Tibial artery (tissue), 4 donors: Measurements from ENCODE around the gene GINS2.

Source experiments
- DNase-seq, 2 donors: peaks; one replicate each; pipeline ENCODE4 v3.0.0-alpha.2; 2019
- H3K27ac ChIP-seq, 2 donors: fragments of 200-600 bp; sonication (generic) in 1 of 2; 1 replicate in 1 of 2; 2 replicates in 1 of 2; pipeline ENCODE4 v1.5.1; 2018 to 2019; ENCODE audit warnings: mild to moderate bottlenecking in 1 of 2
- H3K27me3 ChIP-seq, 2 donors: fragments of 200-600 bp; sonication (generic) in 1 of 2; one replicate each; pipeline versions ENCODE4 v1.5.1 to v1.6.0; 2016 to 2019
- H3K36me3 ChIP-seq, 3 donors: fragments of 200-600 bp; sonication (generic) in 2 of 3; one replicate each; pipeline ENCODE4 v1.5.1; 2016 to 2019; ENCODE audit warnings: mild to moderate bottlenecking in 2 of 3
- H3K4me1 ChIP-seq, 4 donors: fragments of 200-600 bp; sonication (generic) in 2 of 4; 1 replicate in 3 of 4; 2 replicates in 1 of 4; pipeline ENCODE4 v1.5.1; 2016 to 2019
- H3K4me3 ChIP-seq, 2 donors: fragments of 200-600 bp; sonication (generic) in 1 of 2; 1 replicate in 1 of 2; 2 replicates in 1 of 2; pipeline ENCODE4 v1.5.1; 2018 to 2019; ENCODE audit warnings: mild to moderate bottlenecking in 2 of 2
- H3K9me3 ChIP-seq, 3 donors: fragments of 200-600 bp; sonication (generic) in 1 of 3; one replicate each; pipeline ENCODE4 v1.5.1; 2016 to 2019
- intact Hi-C: fragments of 100-400 bp; cut with DNase I; formaldehyde crosslinking; loops from one replicate; pipeline ENCODE4 v1.15.0; 2023; ENCODE audit warnings: low total_unique reads
- TF ChIP-seq, protein P1 (sequence below), 2 experiments: fragments of 200-600 bp in 1 of 2; fragments of 450-650 bp in 1 of 2; IDR thresholded peaks; one replicate each; pipeline ENCODE4 v1.5.1; 2017 to 2019; ENCODE audit warnings: antibody characterized with exemption in 2 of 2, mild to moderate bottlenecking in 1 of 2, moderate library complexity in 1 of 2

GINS2 gene

DNA sequence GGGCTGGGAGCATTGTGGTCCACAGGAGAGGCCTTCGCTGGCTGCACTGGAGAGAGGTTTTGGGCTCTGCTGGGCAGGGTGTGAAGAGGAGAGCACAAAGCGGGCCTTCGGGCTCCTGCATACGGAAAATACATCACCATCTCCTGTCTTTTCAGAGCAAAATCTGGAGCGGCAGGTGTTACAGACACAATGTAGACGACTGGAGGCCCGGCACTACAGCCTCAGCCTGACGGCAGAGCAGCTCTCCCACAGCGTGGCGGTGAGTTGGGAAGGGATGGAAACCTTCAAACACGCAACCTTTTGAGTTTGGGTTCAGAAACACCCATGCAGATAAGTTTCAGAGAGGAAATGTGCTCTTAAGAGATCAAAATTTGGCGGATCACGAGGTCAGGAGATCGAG is 17.9 kb downstream of the GINS2 start:
- Histone ChIP-seq H3K9me3 (no peaks in the 10 kb centered on the region), H3K27me3 (no peaks in the 10 kb centered on the region), H3K36me3 (peaks cover 55 to 72% (median 68%) of the 10 kb centered on the region in 3 donors), H3K4me1 (peaks cover 0 to 16% (median 12%) of the 10 kb centered on the region in 4 donors), H3K4me3 (no peak overlapping the region), H3K27ac (no peak overlapping the region)
- DNase-seq = no peak
- intact Hi-C loops = no loop called here
- TF ChIP-seq, protein P1, sequence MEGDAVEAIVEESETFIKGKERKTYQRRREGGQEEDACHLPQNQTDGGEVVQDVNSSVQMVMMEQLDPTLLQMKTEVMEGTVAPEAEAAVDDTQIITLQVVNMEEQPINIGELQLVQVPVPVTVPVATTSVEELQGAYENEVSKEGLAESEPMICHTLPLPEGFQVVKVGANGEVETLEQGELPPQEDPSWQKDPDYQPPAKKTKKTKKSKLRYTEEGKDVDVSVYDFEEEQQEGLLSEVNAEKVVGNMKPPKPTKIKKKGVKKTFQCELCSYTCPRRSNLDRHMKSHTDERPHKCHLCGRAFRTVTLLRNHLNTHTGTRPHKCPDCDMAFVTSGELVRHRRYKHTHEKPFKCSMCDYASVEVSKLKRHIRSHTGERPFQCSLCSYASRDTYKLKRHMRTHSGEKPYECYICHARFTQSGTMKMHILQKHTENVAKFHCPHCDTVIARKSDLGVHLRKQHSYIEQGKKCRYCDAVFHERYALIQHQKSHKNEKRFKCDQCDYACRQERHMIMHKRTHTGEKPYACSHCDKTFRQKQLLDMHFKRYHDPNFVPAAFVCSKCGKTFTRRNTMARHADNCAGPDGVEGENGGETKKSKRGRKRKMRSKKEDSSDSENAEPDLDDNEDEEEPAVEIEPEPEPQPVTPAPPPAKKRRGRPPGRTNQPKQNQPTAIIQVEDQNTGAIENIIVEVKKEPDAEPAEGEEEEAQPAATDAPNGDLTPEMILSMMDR (IDR thresholded peaks at IDR 0.05) = no peak

DNA sequence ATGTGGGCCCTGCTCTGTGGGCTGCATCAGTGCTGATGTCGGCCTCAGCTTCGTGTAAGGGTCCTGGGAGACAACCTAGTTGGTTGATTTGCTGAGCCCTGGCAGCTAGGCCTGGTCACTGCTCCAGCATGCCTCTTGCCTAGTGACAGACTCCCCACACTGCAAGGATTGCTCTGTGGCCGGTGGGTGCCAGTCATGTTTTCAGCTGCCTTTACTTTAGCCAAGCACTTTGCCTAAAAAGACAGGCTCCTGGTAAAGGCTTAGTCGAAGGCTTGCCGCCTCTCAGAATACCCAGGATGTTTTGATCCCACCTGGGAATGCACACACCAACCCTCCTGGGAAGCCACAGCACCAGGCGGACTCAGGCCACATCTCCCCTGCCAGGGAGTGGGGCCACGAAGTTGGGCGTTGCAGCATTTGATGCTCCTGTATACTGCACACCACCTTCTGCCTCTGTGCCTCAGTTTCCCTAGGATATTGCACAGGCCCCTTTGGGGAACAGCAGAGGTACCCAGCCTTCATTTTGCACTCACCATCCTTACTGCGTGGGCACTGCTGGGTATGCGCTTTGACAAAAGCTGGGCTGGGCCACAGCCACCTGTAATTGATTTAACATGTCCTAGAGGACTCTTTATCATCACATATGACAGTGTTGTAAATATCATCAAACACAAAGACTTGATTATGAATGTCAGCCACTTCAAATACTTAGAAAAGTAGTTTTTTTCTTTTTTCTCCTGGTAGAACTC is 19.9 kb downstream of the GINS2 start:
- H3K27ac ChIP-seq = no peak overlapping the region
- intact Hi-C loops = no loop called here
- peaks cover 0 to 8% (median 5%) of the 10 kb centered on the region in 4 donors for H3K4me1 ChIP-seq
- DNase-seq = no peak
- H3K9me3 ChIP-seq = no peaks in the 10 kb centered on the region
- H3K27me3 ChIP-seq = no peaks in the 10 kb centered on the region
- TF ChIP-seq, protein P1 (IDR thresholded peaks at IDR 0.05) = no peak
- peaks cover 72 to 91% (median 88%) of the 10 kb centered on the region in 3 donors for H3K36me3 ChIP-seq
- H3K4me3 ChIP-seq = no peak overlapping the region

DNA sequence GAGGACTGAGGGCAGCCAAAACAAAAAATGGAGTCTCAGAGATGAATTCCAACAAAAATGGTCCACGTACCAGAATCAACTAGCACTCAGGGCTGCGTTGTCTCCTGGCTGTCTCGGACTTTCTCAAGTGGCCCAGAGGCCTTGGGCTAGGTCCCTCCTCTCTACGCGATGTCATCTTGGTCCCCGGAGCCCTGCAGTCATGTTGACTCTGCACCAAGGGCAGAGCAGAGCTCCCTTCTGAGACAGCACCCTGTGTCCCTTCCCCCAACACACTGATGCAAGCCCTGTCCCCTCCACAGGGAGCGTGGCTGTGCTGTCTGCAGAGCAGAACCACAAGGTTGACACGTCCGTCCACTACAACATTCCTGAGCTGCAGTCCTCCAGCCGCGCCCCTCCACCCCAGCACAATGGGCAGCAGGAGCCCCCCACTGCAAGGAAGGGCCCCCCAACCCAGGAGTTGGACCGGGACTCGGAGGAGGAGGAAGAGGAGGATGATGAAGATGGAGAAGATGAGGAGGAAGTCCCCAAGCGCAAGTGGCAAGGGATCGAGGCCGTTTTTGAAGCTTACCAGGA is 20.8 kb downstream of the GINS2 start:
- DNase-seq = no peak
- Histone ChIP-seq H3K9me3 (no peaks in the 10 kb centered on the region), H3K4me3 (no peak overlapping the region), H3K27ac (no peak overlapping the region), H3K27me3 (no peaks in the 10 kb centered on the region), H3K36me3 (peaks cover 81 to 100% (median 96%) of the 10 kb centered on the region in 3 donors), H3K4me1 (no peaks in the 10 kb centered on the region)
- TF ChIP-seq, protein P1 (IDR thresholded peaks at IDR 0.05) = no peak
- intact Hi-C loops = no loop called here

DNA sequence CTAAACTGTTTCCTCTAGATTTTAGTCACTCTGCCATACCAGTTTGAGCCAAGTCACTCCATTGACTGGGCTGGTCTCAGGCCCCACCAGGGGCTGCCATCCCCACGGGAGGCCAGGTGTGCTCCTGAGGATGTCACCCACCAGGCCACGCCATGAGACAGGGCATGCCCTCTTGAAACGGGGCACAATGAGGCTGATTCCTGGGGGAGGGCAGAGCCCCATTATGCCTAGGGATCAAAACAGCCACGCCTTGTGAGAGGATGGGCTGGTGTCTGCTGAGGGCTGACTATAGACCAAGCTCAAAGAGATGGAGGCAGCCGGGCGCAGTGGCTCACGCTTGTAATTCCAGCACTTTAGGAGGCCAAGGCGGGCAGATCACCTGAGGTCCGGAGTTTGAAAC is 21.5 kb downstream of the GINS2 start:
- no peak for DNase-seq
- TF ChIP-seq, protein P1 (IDR thresholded peaks at IDR 0.05) = no peak
- Histone ChIP-seq H3K27me3 (no peaks in the 10 kb centered on the region), H3K4me3 (no peak overlapping the region), H3K4me1 (no peaks in the 10 kb centered on the region), H3K36me3 (peaks cover 79 to 100% (median 96%) of the 10 kb centered on the region in 3 donors), H3K9me3 (no peaks in the 10 kb centered on the region), H3K27ac (no peak overlapping the region)
- intact Hi-C loops = no loop called here

DNA sequence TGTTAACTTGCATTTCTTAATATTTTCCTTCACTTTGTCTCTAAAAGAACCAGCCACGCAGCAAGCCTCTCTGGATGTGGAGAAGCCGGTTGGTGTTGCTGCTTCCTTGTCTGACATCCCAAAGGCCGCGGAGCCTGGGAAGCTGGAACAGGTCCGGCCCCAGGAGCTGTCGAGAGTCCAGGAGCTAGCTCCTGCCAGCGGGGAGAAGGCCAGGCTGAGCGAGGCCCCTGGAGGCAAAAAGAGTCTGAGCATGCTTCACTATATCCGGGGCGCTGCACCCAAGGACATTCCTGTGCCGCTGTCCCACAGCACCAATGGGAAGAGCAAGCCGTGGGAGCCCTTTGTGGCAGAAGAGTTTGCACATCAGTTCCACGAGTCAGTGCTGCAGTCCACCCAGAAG is 22.8 kb downstream of the GINS2 start:
- TF ChIP-seq, protein P1 (IDR thresholded peaks at IDR 0.05) = no peak
- H3K9me3 ChIP-seq = no peaks in the 10 kb centered on the region
- H3K27me3 ChIP-seq = no peaks in the 10 kb centered on the region
- intact Hi-C loops = no loop called here
- DNase-seq = no peak
- H3K4me1 ChIP-seq = no peaks in the 10 kb centered on the region
- no peak overlapping the region for H3K27ac ChIP-seq
- H3K4me3 ChIP-seq = no peak overlapping the region
- peaks cover 80 to 100% (median 98%) of the 10 kb centered on the region in 3 donors for H3K36me3 ChIP-seq
